H1 (cell line): ENCODE results near the gene ITGA3. TPM values are rescaled to one million over a fixed set of nuclear protein-coding genes. Genes with fewer than 3 reads are reported as not detected.

Experiments
- CTCF ChIA-PET: fragments of 300-600 bp; sonication (Branson Sonifier 250); formaldehyde crosslinking; loops from one replicate; lab custom pipeline; 2021; ENCODE audit not compliant: partially characterized antibody; lab: Charles Lee
- POLR2A ChIA-PET: fragments of 300-600 bp; sonication (Branson Sonifier 250); formaldehyde crosslinking; loops from one replicate; lab custom pipeline; 2021; ENCODE audit warnings: inconsistent platforms; ENCODE audit not compliant: partially characterized antibody; lab: Charles Lee
- DNase-seq, 2 experiments: peaks; one replicate each; pipeline versions ENCODE4 v3.0.0 to v3.0.0-alpha.2; 2010 to 2022; ENCODE audit warnings: low spot score in 2 of 2, low read depth in 1 of 2, mixed read lengths in 1 of 2
- FAIRE-seq: peaks from 2 replicates; lab custom pipeline; 2011; peaks lifted over from hg19 to GRCh38; lab: Jason Lieb, UNC
- H2AFZ ChIP-seq: 2 replicates; pipeline ENCODE4 v1.8.1; 2012; ENCODE audit warnings: low read length, inconsistent platforms
- H2AK5ac ChIP-seq: 2 replicates; pipeline ENCODE4 v1.6.1; 2013; ENCODE audit warnings: low read depth, low read length
- H2BK120ac ChIP-seq: replicated peaks from 2 replicates; pipeline ENCODE3; 2013; ENCODE audit warnings: low read depth, low read length, inconsistent platforms
- H2BK12ac ChIP-seq: 2 replicates; pipeline ENCODE4 v1.6.1; 2013; ENCODE audit warnings: low read depth, low read length
- H2BK15ac ChIP-seq: 2 replicates; pipeline ENCODE4 v1.6.1; 2013; ENCODE audit warnings: low read length
- H2BK20ac ChIP-seq: 2 replicates; pipeline ENCODE4 v1.6.1; 2013; ENCODE audit warnings: low read length
- H2BK5ac ChIP-seq: 2 replicates; pipeline ENCODE4 v1.6.1; 2013; ENCODE audit warnings: low read depth, low read length
- H3K14ac ChIP-seq: 2 replicates; pipeline ENCODE4 v1.6.1; 2013; ENCODE audit warnings: inconsistent platforms; ENCODE audit not compliant: insufficient read length
- H3K18ac ChIP-seq: 2 replicates; pipeline ENCODE4 v1.6.1; 2013; ENCODE audit warnings: low read length; ENCODE audit errors: extremely low read depth
- H3K23ac ChIP-seq: 2 replicates; pipeline ENCODE4 v1.6.1; 2013; ENCODE audit warnings: inconsistent platforms; ENCODE audit not compliant: insufficient read length
- H3K23me2 ChIP-seq: 2 replicates; pipeline ENCODE4 v1.6.1; 2013; ENCODE audit warnings: low read depth, low read length
- H3K27ac ChIP-seq: 2 replicates; pipeline ENCODE4 v1.6.1; 2011; ENCODE audit warnings: low read depth, low read length, inconsistent platforms
- H3K27me3 ChIP-seq, 4 experiments: replicated peaks in 1 of 4; 1 replicate in 1 of 4; 2 replicates in 3 of 4; pipeline versions ENCODE4 v1.6.1 to v1.8.1; 2011 to 2013; ENCODE audit warnings: low read length in 3 of 4, mild to moderate bottlenecking in 3 of 4, inconsistent platforms in 2 of 4, mixed read lengths in 2 of 4, moderate library complexity in 1 of 4; ENCODE audit not compliant: control insufficient read depth in 3 of 4, insufficient read depth in 3 of 4; ENCODE audit errors: extremely low read depth in 1 of 4
- H3K36me3 ChIP-seq, 4 experiments: 2 replicates each; pipeline versions ENCODE4 v1.6.1 to v1.8.1; 2011 to 2013; ENCODE audit warnings: mild to moderate bottlenecking in 4 of 4, low read length in 3 of 4, moderate library complexity in 2 of 4, control low read depth in 1 of 4, inconsistent platforms in 1 of 4; ENCODE audit not compliant: insufficient read depth in 4 of 4, control insufficient read depth in 2 of 4
- H3K4ac ChIP-seq: replicated peaks from 2 replicates; pipeline ENCODE3; 2013; ENCODE audit warnings: low read length, low read depth, mixed read lengths, inconsistent platforms; ENCODE audit not compliant: insufficient read length
- H3K4me1 ChIP-seq, 4 experiments: replicated peaks in 1 of 4; 1 replicate in 1 of 4; 2 replicates in 3 of 4; pipeline versions ENCODE4 v1.6.1 to v1.8.1; 2011 to 2013; ENCODE audit warnings: low read length in 3 of 4, inconsistent platforms in 2 of 4, mixed read lengths in 1 of 4; ENCODE audit not compliant: insufficient read depth in 4 of 4, control insufficient read depth in 3 of 4
- H3K4me2 ChIP-seq, 2 experiments: 2 replicates each; pipeline versions ENCODE4 v1.6.1 to v1.8.1; 2011 to 2013; ENCODE audit warnings: low read depth in 2 of 2, low read length in 2 of 2, control low read depth in 1 of 2, inconsistent platforms in 1 of 2, mild to moderate bottlenecking in 1 of 2; ENCODE audit not compliant: insufficient read depth in 1 of 2
- H3K4me3 ChIP-seq, 4 experiments: fragments of 200-600, 300-600 bp in 1 of 4; sonication (generic), shearing (Covaris generic), sonication (Bioruptor Twin) in 1 of 4; 2 replicates each; pipeline versions ENCODE4 v1.5.1 to v1.8.1; 2011 to 2016; ENCODE audit warnings: low read length in 4 of 4, low read depth in 3 of 4, control low read depth in 2 of 4, inconsistent platforms in 2 of 4, mild to moderate bottlenecking in 2 of 4, mixed read lengths in 1 of 4, moderate library complexity in 1 of 4; ENCODE audit not compliant: insufficient read depth in 2 of 4; ENCODE audit errors: extremely low read depth in 1 of 4
- H3K56ac ChIP-seq: replicated peaks from 2 replicates; pipeline ENCODE3; 2013; ENCODE audit warnings: low read depth, mild to moderate bottlenecking, mixed read lengths, low read length, inconsistent platforms; ENCODE audit not compliant: insufficient read length
- H3K79me1 ChIP-seq: 2 replicates; pipeline ENCODE4 v1.6.1; 2013; ENCODE audit warnings: low read depth, low read length, control low read depth
- H3K79me2 ChIP-seq, 2 experiments: 2 replicates each; pipeline versions ENCODE4 v1.6.1 to v1.8.1; 2012 to 2013; ENCODE audit warnings: low read length in 2 of 2, mild to moderate bottlenecking in 2 of 2, inconsistent platforms in 1 of 2; ENCODE audit not compliant: insufficient read depth in 2 of 2, control insufficient read depth in 1 of 2
- H3K9ac ChIP-seq, 4 experiments: replicated peaks in 1 of 4; 1 replicate in 1 of 4; 2 replicates in 3 of 4; pipeline versions ENCODE4 v1.6.1 to v1.8.1; 2011 to 2013; ENCODE audit warnings: low read depth in 3 of 4, low read length in 3 of 4, control low read depth in 2 of 4, mild to moderate bottlenecking in 2 of 4, moderate library complexity in 2 of 4, inconsistent platforms in 1 of 4; ENCODE audit errors: extremely low read depth in 1 of 4
- H3K9me3 ChIP-seq, 2 experiments: 2 replicates each; pipeline versions ENCODE4 v1.6.1 to v1.8.1; 2012 to 2013; ENCODE audit warnings: mild to moderate bottlenecking in 2 of 2, moderate library complexity in 2 of 2, control low read depth in 1 of 2, inconsistent platforms in 1 of 2, low read depth in 1 of 2, low read length in 1 of 2, mixed read lengths in 1 of 2; ENCODE audit not compliant: insufficient read depth in 2 of 2
- H4K20me1 ChIP-seq, 2 experiments: replicated peaks in 1 of 2; 2 replicates each; pipeline versions ENCODE3 to v1.8.1; 2011 to 2013; ENCODE audit warnings: inconsistent platforms in 2 of 2, low read length in 2 of 2, mild to moderate bottlenecking in 1 of 2; ENCODE audit not compliant: insufficient read depth in 2 of 2, control insufficient read depth in 1 of 2
- H4K5ac ChIP-seq: 2 replicates; pipeline ENCODE4 v1.6.1; 2013; ENCODE audit warnings: low read length, low read depth, mixed read lengths, inconsistent platforms; ENCODE audit not compliant: insufficient read length
- H4K8ac ChIP-seq: 2 replicates; pipeline ENCODE4 v1.8.0; 2013; ENCODE audit warnings: mild to moderate bottlenecking, moderate library complexity, low read length, inconsistent platforms; ENCODE audit not compliant: insufficient read depth; ENCODE audit errors: extremely low read depth
- H4K91ac ChIP-seq: replicated peaks from 2 replicates; pipeline ENCODE3; 2013; ENCODE audit warnings: low read length, mixed read lengths, inconsistent platforms; ENCODE audit not compliant: insufficient read length
- ASH2L ChIP-seq: fragments of 200-600, 300-600 bp; sonication (generic); IDR thresholded peaks from one replicate; pipeline ENCODE4 v1.7.1; 2017; ENCODE audit warnings: low read length
- ATF3 ChIP-seq: IDR thresholded peaks from 2 replicates; pipeline ENCODE4 v1.6.1; 2011; ENCODE audit warnings: low read depth, mild to moderate bottlenecking, low read length; ENCODE audit not compliant: insufficient read depth
- BCL11A ChIP-seq, 2 experiments: IDR thresholded peaks; one replicate each; pipeline ENCODE4 v1.6.1; 2011; ENCODE audit warnings: low read depth in 2 of 2, low read length in 2 of 2, mild to moderate bottlenecking in 2 of 2
- CEBPB ChIP-seq: IDR thresholded peaks from 2 replicates; pipeline ENCODE4 v1.6.1; 2012; ENCODE audit warnings: low read depth, low read length
- CHD2 ChIP-seq: IDR thresholded peaks from 2 replicates; pipeline ENCODE4 v1.6.1; 2012; ENCODE audit warnings: low read length, improper control_type of control experiment
- FOSL1 ChIP-seq: IDR thresholded peaks from 2 replicates; pipeline ENCODE4 v1.6.1; 2011; ENCODE audit warnings: mild to moderate bottlenecking, low read depth, low read length, moderate library complexity; ENCODE audit not compliant: insufficient read depth
- PHF8 ChIP-seq: fragments of 200-600 bp; sonication (generic); conservative IDR thresholded peaks from 2 replicates; pipeline ENCODE4 v1.7.1; 2012; ENCODE audit warnings: low read depth, mild to moderate bottlenecking, inconsistent platforms, low read length, moderate library complexity
- RNF2 ChIP-seq: fragments of 200-900, 300-1000 bp; sonication (generic); IDR thresholded peaks from 2 replicates; pipeline ENCODE4 v1.7.1; 2016; ENCODE audit warnings: borderline replicate concordance, low read depth, mild to moderate bottlenecking, antibody characterized with exemption, low read length; ENCODE audit not compliant: poor library complexity, severe bottlenecking; ENCODE audit errors: missing control alignments
- RXRA ChIP-seq: IDR thresholded peaks from 2 replicates; pipeline ENCODE4 v1.6.1; 2011; ENCODE audit warnings: low read depth, mild to moderate bottlenecking, low read length, moderate library complexity; ENCODE audit not compliant: insufficient read depth
- SP4 ChIP-seq: IDR thresholded peaks from 2 replicates; pipeline ENCODE4 v1.6.1; 2012; ENCODE audit warnings: low read length, inconsistent platforms
- TEAD4 ChIP-seq: IDR thresholded peaks from 2 replicates; pipeline ENCODE4 v1.6.1; 2012; ENCODE audit warnings: low read depth, low read length, inconsistent platforms, mixed read lengths
- WGBS, 2 experiments: shearing (Covaris generic) in 1 of 2; methylation state at CpG; one replicate each; pipeline versions ENCODE4 v1.1.6 to v1.1.7; 2013 to 2015; ENCODE audit warnings: low lambda C conversion rate in 2 of 2, mixed read lengths in 2 of 2, inconsistent platforms in 1 of 2, low coverage in 1 of 2, missing lambda C conversion rate in 1 of 2; ENCODE audit not compliant: insufficient replicate concordance in 2 of 2, insufficient coverage in 1 of 2, insufficient read length in 1 of 2; ENCODE audit errors: extremely low coverage in 1 of 2, missing lambda C conversion rate in 1 of 2; 5-methylcytosine and 5-hydroxymethylcytosine counted together
- polyA plus RNA-seq, 7 experiments: library from polyadenylated mRNA; depleted of rRNA in 3 of 7; stranded (reverse) in 5 of 7; unstranded in 2 of 7; fragments of >200 nt in 5 of 7; fragments of 200-250 nt in 2 of 7; gene quantifications; 1 replicate in 5 of 7; 2 replicates in 1 of 7; 4 replicates in 1 of 7; pipeline versions ENCODE4 v1.2.1 to v1.2.3, GENCODE V29; 2011 to 2013; ENCODE audit warnings: missing spikeins in 2 of 7, mixed read lengths in 2 of 7
- total RNA-seq: library from RNA; stranded (reverse); fragmentation: NEBNext Ultra II Directional; extraction: Animal tissue kit (Norgen Biotek cat#: 25700); gene quantifications from 2 replicates; pipeline ENCODE4 v1.2.1, GENCODE V29; 2021

The ITGA3 gene
- total and polyA plus RNA-seq, 2 of the 8 experiments (the other 6 are each of a cell fraction or from before 2014, with no cell fraction given): 24.0 to 24.2 TPM

- CTCF ChIA-PET: interaction anchor here (0.6 to 14.6 kb wide), 10 partner anchors 17 to 376 kb away, joined by 3 to 169 read pairs (median 4); partner anchors contain the start of gene PDK2
- TF ChIP-seq PHF8 (no peak), RNF2 (no peak), CEBPB (no peak), TEAD4 (no peak), CHD2 (no peak), SP4 (no peak), ASH2L (no peak), ATF3 (no peak), RXRA (no peak), BCL11A (IDR thresholded peaks at IDR 0.05; ENCODE audit: low read depth in 2 of 2, low read length in 2 of 2) (no peak), FOSL1 (no peak)
These were observed 2.9 kb upstream of the ITGA3 start for GRCh38 chr17:50052822-50053653.

More at GRCh38 chr17:50052822-50053653, 2.9 kb upstream of the ITGA3 start:
- H3K23ac ChIP-seq: no peak overlapping the region
- H4K8ac ChIP-seq: no peak overlapping the region
- no peak overlapping the region for H2AK5ac ChIP-seq
- no peak overlapping the region for H3K4me3 ChIP-seq
- peak overlapping the region; percentile 24; the same call in 1 of the 2 replicates for H2BK20ac ChIP-seq
- H3K23me2 ChIP-seq: peaks cover 15% of the 10 kb centered on the region
- no peaks in the 10 kb centered on the region for H3K36me3 ChIP-seq
- H3K9me3 ChIP-seq: no peaks in the 10 kb centered on the region
- no peak overlapping the region for H3K27ac ChIP-seq
- H3K9ac ChIP-seq: no peak overlapping the region; a peak in 1 of 7 replicates
- peak overlapping the region; percentile 21; the same call in 1 of the 2 replicates for H2BK12ac ChIP-seq
- H3K79me1 ChIP-seq: no peaks in the 10 kb centered on the region
- POLR2A ChIA-PET: interaction anchor here (0.6 to 1.1 kb wide), 3 partner anchors 7 to 486 kb away, joined by 3 read pairs; no protein-coding TSS in a partner anchor
- no peak overlapping the region for H3K4me2 ChIP-seq
- H3K4me1 ChIP-seq: peaks cover 11 to 21% (median 15%) of the 10 kb centered on the region in 4 experiments
- H2BK15ac ChIP-seq: no peak overlapping the region
- FAIRE-seq (no peak), DNase-seq (no peak)
- 78% methylated on average over 7 of the region's 7 CpGs; no CpG with 5 or more reads in 1 of the 2 experiments for WGBS, 2 experiments
- peak overlapping the region; percentile 7 for H4K91ac ChIP-seq
- no peak overlapping the region for H2BK5ac ChIP-seq
- H3K56ac ChIP-seq: no peak overlapping the region
- no peaks in the 10 kb centered on the region for H4K20me1 ChIP-seq
- H3K14ac ChIP-seq: no peak overlapping the region
- no peak overlapping the region for H2AFZ ChIP-seq
- H3K27me3 ChIP-seq: peaks cover 0 to 13% (median 11%) of the 10 kb centered on the region in 4 experiments; a peak in 5 of 7 replicates
- no peak overlapping the region for H3K4ac ChIP-seq
- no peak overlapping the region for H3K18ac ChIP-seq
- no peak overlapping the region for H4K5ac ChIP-seq
- no peaks in the 10 kb centered on the region for H3K79me2 ChIP-seq
- H2BK120ac ChIP-seq: no peak overlapping the region
